Adrenal gland (tissue), 5 donors: ENCODE results near the gene AKT1S1.

Experiments
- CTCF ChIP-seq, 6 experiments: fragments of 450-650 bp in 4 of 6; fragments of 200-600 bp in 2 of 6; sonication (generic) in 1 of 6; IDR thresholded peaks; 1 replicate in 5 of 6; 2 replicates in 1 of 6; pipeline versions ENCODE4 v1.5.1 to v1.8.0; 2016 to 2021; ENCODE audit warnings: antibody characterized with exemption in 6 of 6, mild to moderate bottlenecking in 2 of 6, moderate library complexity in 1 of 6
- POLR2A ChIP-seq, 2 donors: fragments of 450-650 bp; IDR thresholded peaks; one replicate each; pipeline ENCODE4 v1.6.1; 2017; ENCODE audit warnings: antibody characterized with exemption in 2 of 2, mild to moderate bottlenecking in 2 of 2, moderate library complexity in 1 of 2
- donor health status: DM: no; HTN: no; CAD: no.

GRCh38 chr19:49846408-49846807 lies 30.7 kb downstream of the AKT1S1 start:
- TF ChIP-seq POLR2A (IDR thresholded peaks at IDR 0.05) = no peak
- TF ChIP-seq CTCF (IDR thresholded peaks at IDR 0.05) = no peak
